ENCODE results near the gene DGKG.

Gene DGKG

DNA sequence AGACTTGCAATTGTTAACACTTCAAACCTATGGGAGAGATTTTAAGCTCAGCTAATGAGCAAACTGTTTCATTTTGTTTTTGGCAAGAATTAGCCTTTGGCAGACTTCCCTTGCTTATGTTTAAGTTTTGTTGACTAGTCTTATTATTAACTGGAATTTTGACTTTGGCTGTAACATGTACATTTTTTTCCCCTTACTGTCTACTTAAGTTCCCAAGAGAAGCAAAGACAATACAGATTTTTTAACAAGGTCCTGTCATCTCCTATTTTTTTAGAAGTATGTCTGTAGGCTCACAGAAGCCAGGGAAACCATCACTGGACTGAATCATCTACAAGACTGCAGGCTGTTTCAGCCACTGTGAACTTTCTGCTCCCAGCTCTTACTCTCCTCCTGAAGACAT lies 74.3 kb downstream of the DGKG start:
- H3K4me1 ChIP-seq (ENCODE audit: insufficient read depth, insufficient read length) = peaks cover 5% of the 10 kb centered on the region
- H3K4me3 ChIP-seq (ENCODE audit: insufficient read length, low read depth) = no peak overlapping the region
- H3K9ac ChIP-seq (ENCODE audit: insufficient read length, low read depth) = no peak overlapping the region
- no peaks in the 10 kb centered on the region for H3K9me3 ChIP-seq (ENCODE audit: insufficient read depth, low read length)
- H3K36me3 ChIP-seq (ENCODE audit: insufficient read depth, insufficient read length, low read length) = no peaks in the 10 kb centered on the region
- no peak for TF ChIP-seq YY1 (IDR thresholded peaks at IDR 0.05; ENCODE audit: insufficient read depth, insufficient read length)
- no peak for TF ChIP-seq SUZ12 (IDR thresholded peaks at IDR 0.05; ENCODE audit: extremely low read depth, insufficient read depth, insufficient read length)
- no peak for TF ChIP-seq ZNF274 (IDR thresholded peaks at IDR 0.05; ENCODE audit: low read depth, low read length)
- no peak for DNase-seq (ENCODE audit: low read depth, low spot score)
- H3K27me3 ChIP-seq (ENCODE audit: insufficient read depth, insufficient read length) = no peaks in the 10 kb centered on the region

- Histone ChIP-seq H3K9ac (ENCODE audit: insufficient read length, low read depth) (no peak overlapping the region), H3K4me1 (ENCODE audit: insufficient read depth, insufficient read length) (peaks cover 5% of the 10 kb centered on the region), H3K27me3 (ENCODE audit: insufficient read depth, insufficient read length) (no peaks in the 10 kb centered on the region), H3K4me3 (ENCODE audit: insufficient read length, low read depth) (no peak overlapping the region), H3K36me3 (ENCODE audit: insufficient read depth, insufficient read length, low read length) (no peaks in the 10 kb centered on the region), H3K9me3 (ENCODE audit: insufficient read depth, low read length) (no peaks in the 10 kb centered on the region)
- no peak for TF ChIP-seq ZNF274 (IDR thresholded peaks at IDR 0.05; ENCODE audit: low read depth, low read length)
- DNase-seq (ENCODE audit: low read depth, low spot score) = no peak
Measured at GRCh38 chr3:186286114-186286513, 75.9 kb downstream of the DGKG start.

GRCh38 chr3:186284661-186285060 lies 77.4 kb downstream of the DGKG start:
- Histone ChIP-seq H3K9ac (ENCODE audit: insufficient read length, low read depth) (no peak overlapping the region), H3K36me3 (ENCODE audit: insufficient read depth, insufficient read length, low read length) (no peaks in the 10 kb centered on the region), H3K27me3 (ENCODE audit: insufficient read depth, insufficient read length) (no peaks in the 10 kb centered on the region), H3K9me3 (ENCODE audit: insufficient read depth, low read length) (no peaks in the 10 kb centered on the region), H3K4me1 (ENCODE audit: insufficient read depth, insufficient read length) (peaks cover 5% of the 10 kb centered on the region), H3K4me3 (ENCODE audit: insufficient read length, low read depth) (no peak overlapping the region)
- TF ChIP-seq SUZ12 (IDR thresholded peaks at IDR 0.05; ENCODE audit: extremely low read depth, insufficient read depth, insufficient read length) (no peak), ZNF274 (IDR thresholded peaks at IDR 0.05; ENCODE audit: low read depth, low read length) (no peak), YY1 (IDR thresholded peaks at IDR 0.05; ENCODE audit: insufficient read depth, insufficient read length) (no peak)
- no peak for DNase-seq (ENCODE audit: low read depth, low spot score)

GRCh38 chr3:186284349-186284652 lies 77.7 kb downstream of the DGKG start:
- H3K4me3 ChIP-seq (ENCODE audit: insufficient read length, low read depth) = no peak overlapping the region
- TF ChIP-seq SUZ12 (IDR thresholded peaks at IDR 0.05; ENCODE audit: extremely low read depth, insufficient read depth, insufficient read length) = no peak
- no peak for TF ChIP-seq YY1 (IDR thresholded peaks at IDR 0.05; ENCODE audit: insufficient read depth, insufficient read length)
- TF ChIP-seq ZNF274 (IDR thresholded peaks at IDR 0.05; ENCODE audit: low read depth, low read length) = no peak
- peaks cover 5% of the 10 kb centered on the region for H3K4me1 ChIP-seq (ENCODE audit: insufficient read depth, insufficient read length)
- H3K9ac ChIP-seq (ENCODE audit: insufficient read length, low read depth) = no peak overlapping the region
- DNase-seq (ENCODE audit: low read depth, low spot score) = no peak
- no peaks in the 10 kb centered on the region for H3K27me3 ChIP-seq (ENCODE audit: insufficient read depth, insufficient read length)
- no peaks in the 10 kb centered on the region for H3K9me3 ChIP-seq (ENCODE audit: insufficient read depth, low read length)
- no peaks in the 10 kb centered on the region for H3K36me3 ChIP-seq (ENCODE audit: insufficient read depth, insufficient read length, low read length)

DNA sequence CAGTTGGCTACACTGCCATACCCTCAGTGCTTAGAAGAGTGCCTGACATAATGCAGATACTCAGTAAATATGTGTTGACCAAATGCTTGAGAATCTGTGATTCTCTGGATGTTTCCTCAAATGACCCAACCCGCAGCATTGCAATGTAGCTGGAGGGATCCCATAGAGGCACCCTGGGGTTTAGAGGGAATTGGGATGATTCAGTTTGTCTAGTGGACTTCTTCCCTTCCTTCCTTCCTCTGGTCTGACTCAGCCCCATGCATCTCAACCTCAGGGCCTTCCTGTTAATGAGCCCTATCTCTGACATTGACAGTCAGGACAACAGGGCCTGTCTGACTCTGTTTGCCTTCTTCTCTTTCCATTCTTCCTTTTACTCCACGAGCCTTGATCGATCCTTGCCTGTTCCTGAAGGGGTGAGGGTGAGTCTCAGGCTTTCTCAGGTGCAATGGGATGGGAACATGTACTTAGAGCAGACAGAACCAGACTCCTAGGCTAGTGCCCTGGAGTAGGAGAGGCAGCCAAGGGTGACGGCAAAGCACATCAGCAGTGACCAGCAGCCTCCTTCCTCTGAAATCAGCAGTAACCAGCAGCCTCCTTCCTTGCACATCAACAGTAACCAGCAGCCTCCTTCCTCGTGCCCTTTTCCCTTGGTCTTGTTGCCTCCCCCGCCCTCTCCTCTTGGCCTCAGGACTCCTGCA lies 78.2 kb downstream of the DGKG start:
- Histone ChIP-seq H3K27me3 (ENCODE audit: insufficient read depth, insufficient read length) (no peaks in the 10 kb centered on the region), H3K4me1 (ENCODE audit: insufficient read depth, insufficient read length) (peaks cover 5% of the 10 kb centered on the region)
- DNase-seq (ENCODE audit: low read depth, low spot score) = no peak

DNA sequence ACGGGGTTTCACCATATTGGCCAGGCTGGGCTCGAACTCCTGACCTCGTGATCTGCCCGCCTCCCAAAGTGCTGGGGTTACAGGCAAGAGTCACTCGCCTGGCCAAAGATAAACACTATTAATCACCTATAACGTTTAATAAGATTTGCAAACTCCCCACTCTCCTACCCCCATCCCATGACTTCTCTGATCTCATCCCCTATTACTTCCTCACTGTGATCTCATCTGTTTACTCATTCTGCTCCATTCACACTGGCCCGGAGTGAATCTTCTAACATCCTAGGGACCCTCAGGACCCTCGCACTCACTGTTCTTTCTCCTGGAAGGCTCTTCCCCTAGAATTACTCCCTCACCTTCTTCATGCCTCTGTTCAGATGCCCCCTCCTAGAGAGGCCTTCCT lies 78.9 kb downstream of the DGKG start:
- DNase-seq (ENCODE audit: low read depth, low spot score) = no peak
- H3K9me3 ChIP-seq (ENCODE audit: insufficient read depth, low read length) = no peaks in the 10 kb centered on the region
- no peaks in the 10 kb centered on the region for H3K36me3 ChIP-seq (ENCODE audit: insufficient read depth, insufficient read length, low read length)
- TF ChIP-seq YY1 (IDR thresholded peaks at IDR 0.05; ENCODE audit: insufficient read depth, insufficient read length) (no peak), SUZ12 (IDR thresholded peaks at IDR 0.05; ENCODE audit: extremely low read depth, insufficient read depth, insufficient read length) (no peak)
- H3K27me3 ChIP-seq (ENCODE audit: insufficient read depth, insufficient read length) = no peaks in the 10 kb centered on the region
- no peak overlapping the region for H3K4me3 ChIP-seq (ENCODE audit: insufficient read length, low read depth)
- H3K9ac ChIP-seq (ENCODE audit: insufficient read length, low read depth) = no peak overlapping the region
- H3K4me1 ChIP-seq (ENCODE audit: insufficient read depth, insufficient read length) = peaks cover 5% of the 10 kb centered on the region

More for the DNA sequence above, 78.2 kb downstream of the DGKG start:
- TF ChIP-seq SUZ12 (IDR thresholded peaks at IDR 0.05; ENCODE audit: extremely low read depth, insufficient read depth, insufficient read length) (no peak), ZNF274 (IDR thresholded peaks at IDR 0.05; ENCODE audit: low read depth, low read length) (no peak), YY1 (IDR thresholded peaks at IDR 0.05; ENCODE audit: insufficient read depth, insufficient read length) (no peak)
- H3K36me3 ChIP-seq (ENCODE audit: insufficient read depth, insufficient read length, low read length) = no peaks in the 10 kb centered on the region
- no peak overlapping the region for H3K4me3 ChIP-seq (ENCODE audit: insufficient read length, low read depth)
- H3K9ac ChIP-seq (ENCODE audit: insufficient read length, low read depth) = no peak overlapping the region
- H3K9me3 ChIP-seq (ENCODE audit: insufficient read depth, low read length) = no peaks in the 10 kb centered on the region

DNA sequence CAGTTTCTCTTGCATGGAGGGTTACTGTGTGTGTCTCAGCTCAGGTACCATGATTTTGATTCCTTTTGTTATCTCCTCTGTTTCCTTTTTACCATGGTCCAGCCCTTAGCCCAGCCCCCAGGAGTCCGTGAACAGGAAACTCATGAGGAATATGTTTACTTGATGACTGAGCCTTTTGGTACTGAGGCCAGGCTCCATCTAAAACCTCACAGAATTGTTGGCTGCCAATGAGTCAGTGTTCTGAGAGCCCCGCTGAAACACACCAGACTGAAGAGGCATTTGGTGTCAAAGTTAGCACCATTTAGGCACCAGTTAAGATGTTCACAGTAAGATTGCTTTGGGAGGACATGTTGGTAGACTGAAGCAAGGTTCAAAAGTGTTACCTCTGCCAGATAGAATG lies 80.9 kb downstream of the DGKG start:
- Histone ChIP-seq H3K4me1 (ENCODE audit: insufficient read depth, insufficient read length) (peaks cover 5% of the 10 kb centered on the region), H3K9me3 (ENCODE audit: insufficient read depth, low read length) (no peaks in the 10 kb centered on the region), H3K36me3 (ENCODE audit: insufficient read depth, insufficient read length, low read length) (no peaks in the 10 kb centered on the region), H3K4me3 (ENCODE audit: insufficient read length, low read depth) (no peak overlapping the region), H3K27me3 (ENCODE audit: insufficient read depth, insufficient read length) (no peaks in the 10 kb centered on the region), H3K9ac (ENCODE audit: insufficient read length, low read depth) (no peak overlapping the region)
- no peak for DNase-seq (ENCODE audit: low read depth, low spot score)
- TF ChIP-seq SUZ12 (IDR thresholded peaks at IDR 0.05; ENCODE audit: extremely low read depth, insufficient read depth, insufficient read length) (no peak), ZNF274 (IDR thresholded peaks at IDR 0.05; ENCODE audit: low read depth, low read length) (no peak), YY1 (IDR thresholded peaks at IDR 0.05; ENCODE audit: insufficient read depth, insufficient read length) (no peak)

Measured in NT2/D1 (cell line).